ENCODE results near the gene CHCHD6. TPM values are rescaled to one million over a fixed set of nuclear protein-coding genes. Genes with fewer than 3 reads are reported as not detected.

The CHCHD6 gene
- total and polyA plus RNA-seq, 12 donors, result 10.6 to 22.5 (median 17.6) TPM

- no peak overlapping the region for H3K27ac ChIP-seq
- H3K4me3 ChIP-seq, result no peak overlapping the region
- no peak for DNase-seq
- H3K9me3 ChIP-seq (replicated peaks in 1 of 3), result no peaks in the 10 kb centered on the region
- no peaks in the 10 kb centered on the region for H3K27me3 ChIP-seq
- TF ChIP-seq POLR2A (IDR thresholded peaks at IDR 0.05) (no peak), CTCF (IDR thresholded peaks at IDR 0.05) (no peak)
- 79 to 91% (median 86%) methylated on average over 5 of the region's 5 CpGs for WGBS, 4 donors
- intact Hi-C loops (cut with DNase I), result no loop called here
- no peaks in the 10 kb centered on the region for H3K36me3 ChIP-seq (replicated peaks in 1 of 2)
- peaks cover 0 to 9% of the 10 kb centered on the region in 2 donors for H3K4me1 ChIP-seq (replicated peaks in 1 of 2)
These were observed 184.2 kb downstream of the CHCHD6 start for GRCh38 chr3:126888186-126888760.

GRCh38 chr3:126889276-126890201, 185.5 kb downstream of the CHCHD6 start:
- H3K4me3 ChIP-seq, result no peak overlapping the region
- TF ChIP-seq CTCF (IDR thresholded peaks at IDR 0.05) (no peak), POLR2A (IDR thresholded peaks at IDR 0.05) (no peak)
- no peaks in the 10 kb centered on the region for H3K36me3 ChIP-seq (replicated peaks in 1 of 2)
- intact Hi-C loops (cut with DNase I), result no loop called here
- H3K27me3 ChIP-seq, result no peaks in the 10 kb centered on the region
- H3K27ac ChIP-seq, result no peak overlapping the region
- no peak for DNase-seq
- WGBS, 4 donors, result 89 to 96% (median 93%) methylated on average over 11 to 15 of the region's 15 CpGs
- no peaks in the 10 kb centered on the region for H3K9me3 ChIP-seq (replicated peaks in 1 of 3)
- H3K4me1 ChIP-seq (replicated peaks in 1 of 2), result peaks cover 0 to 9% of the 10 kb centered on the region in 2 donors

- 94 to 99% (median 96%) methylated on average over 6 to 7 of the region's 7 CpGs for WGBS, 4 donors
- DNase-seq, result no peak
These were observed 187.1 kb downstream of the CHCHD6 start for GRCh38 chr3:126891141-126891540.

More at GRCh38 chr3:126891141-126891540, 187.1 kb downstream of the CHCHD6 start:
- Histone ChIP-seq H3K36me3 (replicated peaks in 1 of 2) (no peaks in the 10 kb centered on the region), H3K9me3 (replicated peaks in 1 of 3) (no peaks in the 10 kb centered on the region), H3K4me1 (replicated peaks in 1 of 2) (peaks cover 11 to 20% of the 10 kb centered on the region in 2 donors), H3K4me3 (no peak overlapping the region), H3K27ac (no peak overlapping the region), H3K27me3 (no peaks in the 10 kb centered on the region)
- TF ChIP-seq POLR2A (IDR thresholded peaks at IDR 0.05) (no peak), CTCF (IDR thresholded peaks at IDR 0.05) (no peak)
- intact Hi-C loops (cut with DNase I), result no loop called here

Measured in adrenal gland (tissue), 12 donors.